BLaER1 (cell line): Measurements from ENCODE around the gene C1S.
"Not testable (repeated sequence)": the region's sequence is repeated elsewhere in the genome, so short reads cannot be mapped to it uniquely, and the experiment has no call there.

ENCODE experiments used
- H3K27ac ChIP-seq: shearing (Covaris generic); formaldehyde crosslinking; 2 replicates; pipeline ENCODE4 v1.8.1; 2022
- H3K27me3 ChIP-seq: shearing (Covaris generic); formaldehyde crosslinking; 2 replicates; pipeline ENCODE4 v1.8.1; 2022
- H3K36me3 ChIP-seq: shearing (Covaris generic); formaldehyde crosslinking; 2 replicates; pipeline ENCODE4 v1.8.1; 2022
- H3K4me1 ChIP-seq: shearing (Covaris generic); formaldehyde crosslinking; 2 replicates; pipeline ENCODE4 v1.8.1; 2022
- H3K4me2 ChIP-seq: shearing (Covaris generic); formaldehyde crosslinking; 2 replicates; pipeline ENCODE4 v1.8.1; 2022
- H3K4me3 ChIP-seq: shearing (Covaris generic); formaldehyde crosslinking; 2 replicates; pipeline ENCODE4 v1.8.1; 2022
- H3K9ac ChIP-seq: shearing (Covaris generic); formaldehyde crosslinking; 2 replicates; pipeline ENCODE4 v1.8.1; 2022
- H3K9me3 ChIP-seq: shearing (Covaris generic); formaldehyde crosslinking; 2 replicates; pipeline ENCODE4 v1.8.1; 2022
- H4K20me1 ChIP-seq: shearing (Covaris generic); formaldehyde crosslinking; 2 replicates; pipeline ENCODE4 v1.8.1; 2022
- Cebpa-rat ChIP-seq: shearing (Covaris generic); IDR thresholded peaks from 2 replicates; pipeline ENCODE4 v1.8.1; 2022

The C1S gene

DNA sequence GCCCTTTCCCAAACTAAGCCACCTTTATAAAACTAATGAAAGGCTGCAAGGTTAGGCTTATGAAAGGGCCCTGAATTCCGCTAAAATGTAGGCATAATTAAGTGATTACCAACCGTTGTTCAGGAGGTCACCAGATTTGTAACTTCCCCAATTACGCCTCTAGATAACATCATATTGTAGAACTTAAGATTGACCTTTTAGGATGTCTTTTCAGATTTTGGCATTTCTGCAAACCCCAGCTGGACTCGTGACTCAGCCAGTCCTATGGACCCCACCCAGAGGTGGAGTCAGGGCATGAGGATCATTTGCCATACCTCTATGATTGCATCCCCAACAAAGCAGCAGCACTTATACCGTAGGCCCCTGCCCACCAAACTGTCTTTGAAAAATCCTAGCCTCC lies 38.6 kb upstream of the C1S start:
- peaks cover 21% of the 10 kb centered on the region for H3K4me1 ChIP-seq
- TF ChIP-seq Cebpa-rat = no peak
- no peaks in the 10 kb centered on the region for H3K9me3 ChIP-seq
- no peak overlapping the region for H3K9ac ChIP-seq
- no peaks in the 10 kb centered on the region for H3K36me3 ChIP-seq
- no peak overlapping the region for H3K27ac ChIP-seq
- no peaks in the 10 kb centered on the region for H3K27me3 ChIP-seq
- H3K4me3 ChIP-seq = no peak overlapping the region
- H4K20me1 ChIP-seq = 0 out of 2 replicates have a peak, but pooled peaks cover 5% of the 10 kb centered on the region
- H3K4me2 ChIP-seq = no peak overlapping the region

DNA sequence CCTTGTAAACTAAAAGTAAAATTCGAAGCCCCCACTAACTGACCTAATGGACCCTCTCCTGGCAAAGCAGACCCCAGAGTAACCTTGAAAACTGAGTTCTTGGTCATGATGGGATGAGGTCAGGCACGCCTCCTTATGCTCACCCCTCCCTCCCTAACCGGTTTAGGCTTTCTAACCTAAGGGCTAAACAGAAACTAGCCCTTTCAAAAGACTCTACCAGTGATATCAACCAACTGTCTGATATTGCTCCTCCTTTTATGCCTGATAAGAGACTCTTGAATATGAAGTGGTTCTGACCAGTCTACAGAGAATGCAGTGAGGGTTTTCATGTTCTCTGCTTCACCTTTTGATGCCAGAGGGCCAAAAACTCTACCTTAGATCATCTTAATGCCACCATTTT lies 37.4 kb upstream of the C1S start:
- H3K27me3 ChIP-seq = no peaks in the 10 kb centered on the region
- H3K27ac ChIP-seq = no peak overlapping the region
- TF ChIP-seq Cebpa-rat = no peak
- no peaks in the 10 kb centered on the region for H3K9me3 ChIP-seq
- no peak overlapping the region for H3K4me3 ChIP-seq
- no peak overlapping the region for H3K9ac ChIP-seq
- H3K4me1 ChIP-seq = peaks cover 11% of the 10 kb centered on the region
- H3K36me3 ChIP-seq = no peaks in the 10 kb centered on the region
- H4K20me1 ChIP-seq = no peaks in the 10 kb centered on the region
- no peak overlapping the region for H3K4me2 ChIP-seq

DNA sequence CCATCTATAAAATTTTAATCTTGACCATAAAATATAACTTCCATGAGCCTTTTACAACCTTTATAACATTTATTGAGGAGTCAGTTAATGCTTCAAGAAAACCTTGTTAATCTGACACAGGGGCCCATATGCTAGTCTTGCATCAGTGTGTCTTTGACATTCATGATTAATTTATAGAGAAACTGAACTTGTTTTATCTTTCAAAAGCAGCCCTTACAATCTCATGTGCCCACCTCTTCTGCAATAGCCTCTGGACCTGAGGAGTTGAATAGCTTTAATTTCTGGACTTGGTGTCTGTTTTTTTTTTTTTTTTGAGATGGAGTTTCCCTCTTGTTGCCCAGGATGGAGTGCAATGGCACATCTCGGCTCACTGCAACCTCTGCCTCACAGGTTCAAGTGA lies 33.7 kb upstream of the C1S start:
- H3K9me3 ChIP-seq = no peaks in the 10 kb centered on the region; the same call in 1 of the 2 replicates
- TF ChIP-seq Cebpa-rat = no peak
- H3K27ac ChIP-seq = no peak overlapping the region
- H3K36me3 ChIP-seq = no peaks in the 10 kb centered on the region
- no peak overlapping the region for H3K4me3 ChIP-seq
- no peaks in the 10 kb centered on the region for H3K4me1 ChIP-seq
- no peak overlapping the region for H3K4me2 ChIP-seq
- no peaks in the 10 kb centered on the region for H4K20me1 ChIP-seq
- H3K27me3 ChIP-seq = no peaks in the 10 kb centered on the region
- no peak overlapping the region for H3K9ac ChIP-seq

DNA sequence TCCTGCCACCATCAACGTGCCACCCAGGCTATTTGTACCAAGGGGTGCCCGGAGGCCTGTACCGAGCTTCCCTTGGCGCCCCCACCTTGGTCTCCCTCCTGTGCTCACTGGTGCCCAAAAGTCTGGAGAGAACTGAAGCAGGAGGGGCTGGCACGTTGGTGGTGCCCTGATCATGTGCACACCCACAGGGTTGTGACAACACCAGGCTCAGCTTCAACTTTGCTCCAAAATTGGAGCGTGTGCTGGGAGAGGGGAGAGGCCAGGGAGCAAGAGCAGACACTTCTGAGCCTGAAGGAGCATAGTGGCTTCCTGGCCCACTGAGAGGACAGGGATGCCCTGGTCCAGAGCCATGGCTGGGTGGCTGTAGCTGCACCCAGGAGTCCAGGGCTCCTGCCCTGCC lies 29.2 kb upstream of the C1S start:
- Histone ChIP-seq H3K36me3 (no peaks in the 10 kb centered on the region), H3K27me3 (no peaks in the 10 kb centered on the region)
- no peak for TF ChIP-seq Cebpa-rat

DNA sequence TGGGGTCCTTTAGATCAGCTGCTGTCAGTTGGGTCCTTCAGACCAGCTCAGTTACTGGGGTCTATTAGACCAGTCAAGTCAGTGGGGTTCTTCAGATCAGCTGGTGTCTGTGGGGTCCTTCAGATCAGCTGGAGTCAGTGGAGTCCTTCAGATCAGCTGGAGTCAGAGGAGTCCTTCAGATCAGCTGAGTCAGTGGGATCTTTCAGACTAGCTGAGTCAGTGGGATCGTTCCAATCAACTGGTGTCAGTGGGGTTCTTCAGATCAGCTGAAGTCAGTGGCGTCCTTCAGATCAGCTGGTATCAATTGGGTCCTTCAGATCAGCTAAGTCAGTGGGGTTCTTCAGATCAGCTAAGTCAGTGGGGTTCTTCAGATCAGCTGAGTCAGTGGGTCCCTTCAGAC lies 27.5 kb upstream of the C1S start:
- Histone ChIP-seq H3K9me3 (no peaks in the 10 kb centered on the region; the same call in 1 of the 2 replicates), H4K20me1 (no peaks in the 10 kb centered on the region), H3K27me3 (no peaks in the 10 kb centered on the region), H3K4me1 (no peaks in the 10 kb centered on the region), H3K9ac (no peak overlapping the region), H3K27ac (no peak overlapping the region), H3K4me2 (no peak overlapping the region), H3K4me3 (no peak overlapping the region), H3K36me3 (no peaks in the 10 kb centered on the region)
- no peak for TF ChIP-seq Cebpa-rat

More for the DNA sequence above, 29.2 kb upstream of the C1S start:
- H3K9me3 ChIP-seq = no peaks in the 10 kb centered on the region; the same call in 1 of the 2 replicates
- no peak overlapping the region for H3K4me2 ChIP-seq
- no peak overlapping the region for H3K4me3 ChIP-seq
- no peaks in the 10 kb centered on the region for H4K20me1 ChIP-seq
- H3K4me1 ChIP-seq = no peaks in the 10 kb centered on the region
- H3K9ac ChIP-seq = no peak overlapping the region
- no peak overlapping the region for H3K27ac ChIP-seq

DNA sequence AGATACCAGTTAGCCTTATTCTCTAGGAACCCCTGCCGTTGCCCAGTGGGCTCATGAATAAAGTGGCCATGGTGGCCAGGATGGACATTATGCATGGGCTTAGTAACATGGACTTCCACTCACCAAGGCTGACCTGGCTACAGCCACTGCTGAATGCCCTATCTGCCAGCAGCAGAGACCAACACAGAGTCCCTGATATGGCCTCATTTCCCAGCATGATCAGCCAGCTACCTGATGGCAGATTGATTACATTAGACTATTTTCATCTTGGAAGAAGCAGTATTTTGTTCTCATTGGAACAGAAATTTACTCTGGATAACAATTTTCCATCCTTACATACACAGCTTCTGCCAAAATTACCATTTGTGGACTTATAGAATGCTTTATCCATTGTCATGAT lies 26.1 kb upstream of the C1S start:
- Histone ChIP-seq H3K4me1 (no peaks in the 10 kb centered on the region), H3K27me3 (no peaks in the 10 kb centered on the region), H3K9ac (no peak overlapping the region), H3K27ac (no peak overlapping the region), H3K36me3 (no peaks in the 10 kb centered on the region), H3K9me3 (peaks cover 7% of the 10 kb centered on the region; the same call in 1 of the 2 replicates), H4K20me1 (no peaks in the 10 kb centered on the region), H3K4me2 (no peak overlapping the region), H3K4me3 (no peak overlapping the region)
- TF ChIP-seq Cebpa-rat = no peak

DNA sequence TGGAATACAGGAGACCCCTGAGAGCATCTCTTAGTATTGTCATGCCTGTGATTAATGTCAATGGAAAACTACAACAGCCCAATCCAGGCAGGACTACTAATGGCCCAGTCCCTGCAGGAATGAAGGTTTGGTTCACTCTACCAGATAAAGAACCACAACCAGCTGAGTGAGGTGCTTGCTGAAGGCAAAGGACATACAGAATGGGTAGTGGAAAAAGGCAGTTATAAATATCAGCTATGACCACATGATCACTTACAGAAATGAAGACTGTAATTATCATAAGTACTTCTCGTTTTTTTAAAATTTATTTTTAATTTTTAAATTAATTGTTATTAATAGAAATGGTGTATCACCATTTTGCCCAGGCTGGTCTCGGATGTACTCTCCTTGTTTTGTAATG lies 25.1 kb upstream of the C1S start:
- TF ChIP-seq Cebpa-rat = no peak
- Histone ChIP-seq H3K4me1 (no peaks in the 10 kb centered on the region), H3K4me2 (no peak overlapping the region), H3K9ac (no peak overlapping the region), H3K4me3 (no peak overlapping the region), H3K27ac (no peak overlapping the region), H3K27me3 (no peaks in the 10 kb centered on the region), H4K20me1 (no peaks in the 10 kb centered on the region), H3K36me3 (no peaks in the 10 kb centered on the region), H3K9me3 (peaks cover 7% of the 10 kb centered on the region; the same call in 1 of the 2 replicates)

DNA sequence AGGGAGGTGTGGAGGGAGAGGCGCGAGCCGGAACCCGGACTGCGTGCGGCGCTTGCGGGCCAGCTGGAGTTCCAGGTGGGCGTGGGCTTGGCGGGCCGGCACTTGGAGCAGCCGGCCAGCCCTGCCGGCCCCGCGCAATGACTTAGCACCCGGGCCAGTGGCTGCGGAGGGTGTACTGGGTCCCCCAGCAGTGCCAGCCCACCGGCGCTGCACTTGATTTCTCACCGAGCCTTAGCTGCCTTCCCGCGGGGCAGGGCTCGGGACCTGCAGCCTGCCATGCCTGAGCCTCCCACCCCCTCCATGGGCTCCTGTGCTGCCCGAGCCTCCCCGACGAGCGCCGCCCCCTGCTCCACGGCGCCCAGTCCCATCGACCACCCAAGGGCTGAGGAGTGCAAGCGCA lies 23.1 kb upstream of the C1S start:
- not testable (repeated sequence) for H3K9me3 ChIP-seq, H4K20me1 ChIP-seq, H3K4me2 ChIP-seq, H3K4me3 ChIP-seq, H3K4me1 ChIP-seq, H3K27ac ChIP-seq, H3K9ac ChIP-seq, H3K27me3 ChIP-seq, H3K36me3 ChIP-seq

DNA sequence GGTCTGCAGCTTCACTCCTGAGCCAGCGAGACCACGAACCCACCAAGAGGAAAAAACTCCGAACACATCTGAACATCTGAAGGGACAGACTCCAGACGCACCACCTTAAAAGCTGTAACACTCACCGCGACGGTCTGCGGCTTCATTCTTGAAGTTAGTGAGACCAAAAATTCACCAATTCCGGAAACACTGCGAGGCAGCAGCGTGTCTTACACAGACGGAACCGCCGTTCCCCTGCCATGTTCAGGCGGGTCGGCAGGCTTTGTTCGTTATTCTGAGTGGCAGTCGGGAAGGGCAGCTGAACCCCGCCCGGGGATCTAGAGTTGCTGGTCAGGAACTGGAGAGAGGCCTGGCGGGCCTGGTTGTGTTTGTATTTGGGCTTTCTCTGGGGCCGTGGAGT lies 21.9 kb upstream of the C1S start:
- no peak overlapping the region for H3K4me3 ChIP-seq
- H3K9me3 ChIP-seq = 0 out of 2 replicates have a peak, but pooled peaks cover 7% of the 10 kb centered on the region
- H3K27ac ChIP-seq = no peak overlapping the region
- H3K4me2 ChIP-seq = no peak overlapping the region
- H3K4me1 ChIP-seq = no peaks in the 10 kb centered on the region
- no peaks in the 10 kb centered on the region for H3K27me3 ChIP-seq
- no peak overlapping the region for H3K9ac ChIP-seq
- no peaks in the 10 kb centered on the region for H3K36me3 ChIP-seq
- H4K20me1 ChIP-seq = no peaks in the 10 kb centered on the region
- no peak for TF ChIP-seq Cebpa-rat

DNA sequence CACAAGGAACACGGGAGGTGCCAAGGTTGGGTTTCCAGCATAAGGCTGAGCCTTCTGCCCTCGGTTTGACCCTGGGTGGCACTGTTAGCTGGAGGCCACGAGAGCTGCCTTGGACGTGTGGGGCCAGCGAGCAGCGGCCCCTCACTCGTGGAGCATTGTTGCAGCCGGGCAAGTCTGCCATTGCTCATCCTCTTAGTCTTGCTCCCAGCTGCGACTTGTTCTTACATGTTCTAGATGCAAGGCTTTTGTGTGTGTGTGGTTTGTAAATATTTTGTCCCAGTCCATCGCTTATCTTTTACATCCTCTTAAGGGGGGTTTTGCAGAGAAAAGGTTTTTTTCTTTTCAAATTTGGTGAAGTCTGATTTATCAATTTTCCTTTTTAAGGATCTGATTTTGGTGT lies 21.1 kb upstream of the C1S start:
- no peak overlapping the region for H3K4me2 ChIP-seq
- no peak for TF ChIP-seq Cebpa-rat
- no peaks in the 10 kb centered on the region for H3K36me3 ChIP-seq
- H3K4me1 ChIP-seq = no peaks in the 10 kb centered on the region
- no peaks in the 10 kb centered on the region for H4K20me1 ChIP-seq
- no peak overlapping the region for H3K4me3 ChIP-seq
- no peak overlapping the region for H3K27ac ChIP-seq
- no peaks in the 10 kb centered on the region for H3K27me3 ChIP-seq
- 0 out of 2 replicates have a peak, but pooled peaks cover 7% of the 10 kb centered on the region for H3K9me3 ChIP-seq
- H3K9ac ChIP-seq = no peak overlapping the region

DNA sequence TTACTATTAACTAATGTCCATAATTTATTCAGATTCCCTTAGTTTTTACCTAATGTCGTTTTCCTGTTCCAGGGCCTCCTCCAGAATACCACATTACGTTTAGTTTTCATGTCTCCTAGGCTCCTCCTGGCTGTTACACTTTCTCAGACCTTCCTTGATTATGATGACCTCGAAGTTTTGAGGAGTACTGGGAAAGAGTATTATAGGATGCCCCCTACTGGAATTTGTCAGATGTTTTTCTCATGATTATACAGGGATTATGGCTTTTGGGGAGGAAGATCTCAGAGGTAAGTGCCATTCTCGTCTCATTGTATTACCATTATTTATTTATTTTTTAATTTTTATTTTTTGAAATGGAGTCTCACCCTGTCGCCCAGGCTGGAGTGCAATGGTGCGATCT lies 17.7 kb upstream of the C1S start:
- Histone ChIP-seq H3K36me3 (no peaks in the 10 kb centered on the region), H3K27me3 (no peaks in the 10 kb centered on the region), H3K9me3 (0 out of 2 replicates have a peak, but pooled peaks cover 7% of the 10 kb centered on the region), H3K4me1 (peaks cover 22% of the 10 kb centered on the region), H3K27ac (no peak overlapping the region), H3K4me2 (no peak overlapping the region), H4K20me1 (no peaks in the 10 kb centered on the region), H3K4me3 (no peak overlapping the region), H3K9ac (no peak overlapping the region)
- no peak for TF ChIP-seq Cebpa-rat
